K562 (cell line): ENCODE measurements around the gene C9orf153. TPM values are rescaled to one million over a fixed set of nuclear protein-coding genes. Genes with fewer than 3 reads are reported as not detected.

ENCODE experiments used
- BRD4 ChIP-seq: fragments of 200-600 bp; sonication (generic); IDR thresholded peaks from 2 replicates; pipeline ENCODE4 v1.6.1; 2017; ENCODE audit warnings: inconsistent platforms
- DACH1 ChIP-seq: fragments of 450-650 bp; IDR thresholded peaks from 2 replicates; pipeline ENCODE4 v1.6.1; 2018; ENCODE audit not compliant: partially characterized antibody
- FOS ChIP-seq: IDR thresholded peaks from 3 replicates; pipeline ENCODE4 v1.6.1; 2011; ENCODE audit not compliant: insufficient read length; ENCODE audit errors: extremely low read depth
- L3MBTL2 ChIP-seq: fragments of 450-650 bp; IDR thresholded peaks from 2 replicates; pipeline ENCODE4 v1.6.1; 2016; ENCODE audit warnings: mild to moderate bottlenecking, moderate library complexity
- RBM15 ChIP-seq: fragments of 200-400 bp; formaldehyde crosslinking; IDR thresholded peaks from 2 replicates; pipeline ENCODE4 v1.6.1; 2018; ENCODE audit warnings: mild to moderate bottlenecking, low read length, moderate library complexity; ENCODE audit not compliant: insufficient read depth
- RHOXF2B ChIP-seq: fragments of 250-450 bp; sonication (Bioruptor Pico); conservative IDR thresholded peaks from 2 replicates; pipeline ENCODE4 v1.5.1; 2021
- SMAD4 ChIP-seq: fragments of 250-450 bp; sonication (Bioruptor Pico); conservative IDR thresholded peaks from 2 replicates; pipeline ENCODE4 v1.8.0; 2021; ENCODE audit warnings: inconsistent platforms, mild to moderate bottlenecking, moderate library complexity
- SMARCA4 ChIP-seq: fragments of 450-650 bp; IDR thresholded peaks from 2 replicates; pipeline ENCODE4 v1.6.1; 2016
- SMARCE1 ChIP-seq: fragments of 450-650 bp; IDR thresholded peaks from 2 replicates; pipeline ENCODE4 v1.7.1; 2016; ENCODE audit warnings: mild to moderate bottlenecking
- SP1 ChIP-seq: sonication (generic); formaldehyde crosslinking; IDR thresholded peaks from 2 replicates; pipeline ENCODE4 v1.8.1; 2022; ENCODE audit warnings: mild to moderate bottlenecking, missing genetic modification reagents
- STAT5A ChIP-seq: IDR thresholded peaks from 2 replicates; pipeline ENCODE4 v1.6.1; 2012; ENCODE audit warnings: low read length, inconsistent platforms, borderline replicate concordance
- TAL1 ChIP-seq: fragments of 450-650 bp; IDR thresholded peaks from 2 replicates; pipeline ENCODE4 v1.6.1; 2016; ENCODE audit warnings: mild to moderate bottlenecking
- THRAP3 ChIP-seq: fragments of 450-650 bp; IDR thresholded peaks from 2 replicates; pipeline ENCODE4 v1.6.1; 2016; ENCODE audit warnings: mild to moderate bottlenecking, inconsistent platforms, borderline replicate concordance
- ZFP30 ChIP-seq: fragments of 250-450 bp; sonication (Bioruptor Pico); IDR thresholded peaks from 2 replicates; pipeline ENCODE4 v1.8.0; 2022; ENCODE audit warnings: moderate library complexity, mild to moderate bottlenecking, inconsistent platforms, borderline replicate concordance
- ZNF165 ChIP-seq: fragments of 250-450 bp; sonication (Bioruptor Pico); IDR thresholded peaks from 2 replicates; pipeline ENCODE4 v1.4.0; 2020; ENCODE audit warnings: borderline replicate concordance
- polyA plus RNA-seq, 8 experiments: library from polyadenylated mRNA; depleted of rRNA in 4 of 8; stranded (reverse) in 5 of 8; unstranded in 3 of 8; fragments of >200 nt; fragmentation: Nextera tagmentation in 2 of 8; fragmentation: Illumina TruSeq in 1 of 8; extraction: Ambion mirVana in 2 of 8; extraction: Trizol in 1 of 8; gene quantifications; 2 replicates each; pipeline versions ENCODE4 v1.2.1 to v1.2.3, GENCODE V29; 2011 to 2014; ENCODE audit warnings: inconsistent platforms in 1 of 8, missing spikeins in 1 of 8
- total RNA-seq, 7 experiments: library from RNA; depleted of rRNA in 6 of 7; stranded (reverse); fragments of >200 nt in 6 of 7; fragmentation: Illumina TruSeq in 2 of 7; extraction: Trizol in 2 of 7; gene quantifications; 2 replicates each; pipeline versions ENCODE4 v1.2.1 to v1.2.3, GENCODE V29; 2011 to 2021; ENCODE audit warnings: low replicate concordance in 1 of 7
- TF ChIP-seq, protein P1 (sequence below): fragments of 250-450 bp; sonication (Bioruptor Pico); IDR thresholded peaks from 2 replicates; pipeline ENCODE4 v1.5.0; 2021
- TF ChIP-seq, protein P2 (sequence below): fragments of 250-450 bp; sonication (Bioruptor Pico); IDR thresholded peaks from 2 replicates; pipeline ENCODE4 v1.4.0; 2020; ENCODE audit warnings: mild to moderate bottlenecking
- TF ChIP-seq, protein P3 (sequence below): fragments of 450-650 bp; formaldehyde crosslinking; IDR thresholded peaks from 2 replicates; pipeline ENCODE4 v1.4.0; 2022; ENCODE audit warnings: missing genetic modification characterization
- TF ChIP-seq, protein P4 (sequence below): fragments of 250-450 bp; sonication (Bioruptor Pico); IDR thresholded peaks from 2 replicates; pipeline ENCODE4 v1.4.0; 2020

The C9orf153 gene
- total and polyA plus RNA-seq, 9 of the 15 experiments (the other 6 are each of a cell fraction or from before 2014, with no cell fraction given), result 0.07 to 1.2 (median 0.11) TPM; not detected in 5

DNA sequence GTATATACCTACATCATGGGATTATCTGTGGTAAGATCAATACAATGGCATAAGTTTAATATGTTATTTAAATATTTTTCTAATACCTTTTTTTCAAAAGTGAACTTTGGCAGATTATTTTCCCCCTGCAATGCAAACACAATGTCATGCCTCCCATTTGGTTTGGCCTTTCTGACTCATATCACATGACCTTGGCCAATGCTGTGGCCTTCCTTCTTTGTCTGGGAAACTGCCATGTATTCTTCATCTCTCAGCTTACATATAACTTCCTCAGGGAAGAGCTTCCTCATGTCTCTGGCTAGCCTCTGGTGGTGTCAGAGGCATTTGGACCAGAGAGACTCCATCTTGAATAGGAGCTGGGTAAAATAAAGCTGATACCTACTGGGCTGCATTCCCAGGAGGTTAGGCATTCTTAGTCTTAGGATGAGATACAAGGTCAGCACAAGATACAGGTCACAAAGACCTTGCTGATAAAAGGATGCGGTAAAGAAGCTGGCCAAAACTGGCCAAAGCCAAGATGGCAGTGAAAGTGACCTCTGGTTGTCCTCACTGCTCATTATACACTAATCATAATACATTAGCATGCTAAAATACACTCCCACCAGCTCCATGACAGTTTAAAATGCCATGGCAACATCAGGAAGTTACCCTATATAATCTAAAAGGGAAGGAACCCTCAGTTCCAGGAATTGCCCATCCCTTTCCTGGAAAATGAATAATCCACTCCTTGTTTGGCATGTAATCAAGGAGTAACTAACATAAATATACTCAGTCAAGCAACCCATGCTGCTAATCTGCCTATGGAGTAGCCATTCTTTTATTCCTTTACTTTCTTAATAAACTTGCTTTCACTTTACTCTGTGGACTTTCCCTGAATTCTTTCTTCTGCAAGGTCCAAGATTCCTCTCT lies 76.0 kb downstream of the C9orf153 start (continued):
- no peak for TF ChIP-seq THRAP3
- 0 out of 2 replicates have a peak, but pooled peaks have one; percentile 18 for TF ChIP-seq SMAD4 (CRISPR knock-in tag)
- no peak for TF ChIP-seq ZNF165 (CRISPR knock-in tag)
- TF ChIP-seq SMARCA4, result no peak
- TF ChIP-seq TAL1, result no peak
- TF ChIP-seq, protein P1, sequence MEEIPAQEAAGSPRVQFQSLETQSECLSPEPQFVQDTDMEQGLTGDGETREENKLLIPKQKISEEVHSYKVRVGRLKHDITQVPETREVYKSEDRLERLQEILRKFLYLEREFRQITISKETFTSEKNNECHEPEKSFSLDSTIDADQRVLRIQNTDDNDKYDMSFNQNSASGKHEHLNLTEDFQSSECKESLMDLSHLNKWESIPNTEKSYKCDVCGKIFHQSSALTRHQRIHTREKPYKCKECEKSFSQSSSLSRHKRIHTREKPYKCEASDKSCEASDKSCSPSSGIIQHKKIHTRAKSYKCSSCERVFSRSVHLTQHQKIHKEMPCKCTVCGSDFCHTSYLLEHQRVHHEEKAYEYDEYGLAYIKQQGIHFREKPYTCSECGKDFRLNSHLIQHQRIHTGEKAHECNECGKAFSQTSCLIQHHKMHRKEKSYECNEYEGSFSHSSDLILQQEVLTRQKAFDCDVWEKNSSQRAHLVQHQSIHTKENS (CRISPR knock-in tag), result no peak
- no peak for TF ChIP-seq DACH1
- TF ChIP-seq RHOXF2B, result no peak
- TF ChIP-seq, protein P2, sequence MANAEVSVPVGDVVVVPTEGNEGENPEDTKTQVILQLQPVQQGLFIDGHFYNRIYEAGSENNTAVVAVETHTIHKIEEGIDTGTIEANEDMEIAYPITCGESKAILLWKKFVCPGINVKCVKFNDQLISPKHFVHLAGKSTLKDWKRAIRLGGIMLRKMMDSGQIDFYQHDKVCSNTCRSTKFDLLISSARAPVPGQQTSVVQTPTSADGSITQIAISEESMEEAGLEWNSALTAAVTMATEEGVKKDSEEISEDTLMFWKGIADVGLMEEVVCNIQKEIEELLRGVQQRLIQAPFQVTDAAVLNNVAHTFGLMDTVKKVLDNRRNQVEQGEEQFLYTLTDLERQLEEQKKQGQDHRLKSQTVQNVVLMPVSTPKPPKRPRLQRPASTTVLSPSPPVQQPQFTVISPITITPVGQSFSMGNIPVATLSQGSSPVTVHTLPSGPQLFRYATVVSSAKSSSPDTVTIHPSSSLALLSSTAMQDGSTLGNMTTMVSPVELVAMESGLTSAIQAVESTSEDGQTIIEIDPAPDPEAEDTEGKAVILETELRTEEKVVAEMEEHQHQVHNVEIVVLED, result no peak
- no peak for TF ChIP-seq RBM15
- TF ChIP-seq, protein P3, sequence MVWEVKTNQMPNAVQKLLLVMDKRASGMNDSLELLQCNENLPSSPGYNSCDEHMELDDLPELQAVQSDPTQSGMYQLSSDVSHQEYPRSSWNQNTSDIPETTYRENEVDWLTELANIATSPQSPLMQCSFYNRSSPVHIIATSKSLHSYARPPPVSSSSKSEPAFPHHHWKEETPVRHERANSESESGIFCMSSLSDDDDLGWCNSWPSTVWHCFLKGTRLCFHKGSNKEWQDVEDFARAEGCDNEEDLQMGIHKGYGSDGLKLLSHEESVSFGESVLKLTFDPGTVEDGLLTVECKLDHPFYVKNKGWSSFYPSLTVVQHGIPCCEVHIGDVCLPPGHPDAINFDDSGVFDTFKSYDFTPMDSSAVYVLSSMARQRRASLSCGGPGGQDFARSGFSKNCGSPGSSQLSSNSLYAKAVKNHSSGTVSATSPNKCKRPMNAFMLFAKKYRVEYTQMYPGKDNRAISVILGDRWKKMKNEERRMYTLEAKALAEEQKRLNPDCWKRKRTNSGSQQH, result no peak
- TF ChIP-seq, protein P4, sequence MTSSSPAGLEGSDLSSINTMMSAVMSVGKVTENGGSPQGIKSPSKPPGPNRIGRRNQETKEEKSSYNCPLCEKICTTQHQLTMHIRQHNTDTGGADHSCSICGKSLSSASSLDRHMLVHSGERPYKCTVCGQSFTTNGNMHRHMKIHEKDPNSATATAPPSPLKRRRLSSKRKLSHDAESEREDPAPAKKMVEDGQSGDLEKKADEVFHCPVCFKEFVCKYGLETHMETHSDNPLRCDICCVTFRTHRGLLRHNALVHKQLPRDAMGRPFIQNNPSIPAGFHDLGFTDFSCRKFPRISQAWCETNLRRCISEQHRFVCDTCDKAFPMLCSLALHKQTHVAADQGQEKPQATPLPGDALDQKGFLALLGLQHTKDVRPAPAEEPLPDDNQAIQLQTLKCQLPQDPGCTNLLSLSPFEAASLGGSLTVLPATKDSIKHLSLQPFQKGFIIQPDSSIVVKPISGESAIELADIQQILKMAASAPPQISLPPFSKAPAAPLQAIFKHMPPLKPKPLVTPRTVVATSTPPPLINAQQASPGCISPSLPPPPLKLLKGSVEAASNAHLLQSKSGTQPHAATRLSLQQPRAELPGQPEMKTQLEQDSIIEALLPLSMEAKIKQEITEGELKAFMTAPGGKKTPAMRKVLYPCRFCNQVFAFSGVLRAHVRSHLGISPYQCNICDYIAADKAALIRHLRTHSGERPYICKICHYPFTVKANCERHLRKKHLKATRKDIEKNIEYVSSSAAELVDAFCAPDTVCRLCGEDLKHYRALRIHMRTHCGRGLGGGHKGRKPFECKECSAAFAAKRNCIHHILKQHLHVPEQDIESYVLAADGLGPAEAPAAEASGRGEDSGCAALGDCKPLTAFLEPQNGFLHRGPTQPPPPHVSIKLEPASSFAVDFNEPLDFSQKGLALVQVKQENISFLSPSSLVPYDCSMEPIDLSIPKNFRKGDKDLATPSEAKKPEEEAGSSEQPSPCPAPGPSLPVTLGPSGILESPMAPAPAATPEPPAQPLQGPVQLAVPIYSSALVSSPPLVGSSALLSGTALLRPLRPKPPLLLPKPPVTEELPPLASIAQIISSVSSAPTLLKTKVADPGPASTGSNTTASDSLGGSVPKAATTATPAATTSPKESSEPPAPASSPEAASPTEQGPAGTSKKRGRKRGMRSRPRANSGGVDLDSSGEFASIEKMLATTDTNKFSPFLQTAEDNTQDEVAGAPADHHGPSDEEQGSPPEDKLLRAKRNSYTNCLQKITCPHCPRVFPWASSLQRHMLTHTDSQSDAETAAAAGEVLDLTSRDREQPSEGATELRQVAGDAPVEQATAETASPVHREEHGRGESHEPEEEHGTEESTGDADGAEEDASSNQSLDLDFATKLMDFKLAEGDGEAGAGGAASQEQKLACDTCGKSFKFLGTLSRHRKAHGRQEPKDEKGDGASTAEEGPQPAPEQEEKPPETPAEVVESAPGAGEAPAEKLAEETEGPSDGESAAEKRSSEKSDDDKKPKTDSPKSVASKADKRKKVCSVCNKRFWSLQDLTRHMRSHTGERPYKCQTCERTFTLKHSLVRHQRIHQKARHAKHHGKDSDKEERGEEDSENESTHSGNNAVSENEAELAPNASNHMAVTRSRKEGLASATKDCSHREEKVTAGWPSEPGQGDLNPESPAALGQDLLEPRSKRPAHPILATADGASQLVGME (CRISPR knock-in tag), result no peak
- TF ChIP-seq SP1 (CRISPR knock-in tag), result no peak
- TF ChIP-seq FOS, result no peak
- no peak for TF ChIP-seq STAT5A
- no peak for TF ChIP-seq BRD4
- TF ChIP-seq L3MBTL2, result no peak
- no peak for TF ChIP-seq ZFP30 (CRISPR knock-in tag)
- no peak for TF ChIP-seq SMARCE1
